HG03439 (cell line): ENCODE data around the gene KASH5.
A peak's percentile ranks its signal among the peaks of the same experiment; 100 is the strongest.
"Not testable (repeated sequence)": the region's sequence is repeated elsewhere in the genome, so short reads cannot be mapped to it uniquely, and the experiment has no call there.

Source experiments
- ATAC-seq: cut with Tn5 transposase; IDR thresholded peaks from one replicate; pipeline ENCODE4 v1.9.1; 2021; ENCODE audit warnings: mild to moderate bottlenecking, moderate library complexity; ENCODE audit not compliant: unreplicated experiment

Gene KASH5

GRCh38 chr19:49362048-49362928 is 25.8 kb upstream of the KASH5 start, which contains the start of gene TEAD2:
TSS of gene TEAD2 (minus strand) at chr19:49362416. CDS start at chr19:49360075, 2,341 bp downstream.
- no peak for ATAC-seq

GRCh38 chr19:49362929-49363267 is 25.2 kb upstream of the KASH5 start:
- ATAC-seq: no peak

- ATAC-seq: peak; percentile 79
Measured at GRCh38 chr19:49363268-49364082, 24.6 kb upstream of the KASH5 start, which contains the start of gene DKKL1. TSS of gene DKKL1 (plus strand) at chr19:49363877. CDS start at chr19:49363999, 122 bp downstream.

- ATAC-seq: no peak
Measured at GRCh38 chr19:49364083-49364737, 23.8 kb upstream of the KASH5 start.

GRCh38 chr19:49366110-49366509 is 21.9 kb upstream of the KASH5 start:
- ATAC-seq: no peak

GRCh38 chr19:49368711-49369358 is 19.2 kb upstream of the KASH5 start:
- ATAC-seq: no peak

GRCh38 chr19:49371184-49371583 is 16.9 kb upstream of the KASH5 start:
- ATAC-seq: no peak

GRCh38 chr19:49373174-49373573 is 14.9 kb upstream of the KASH5 start:
- not testable (repeated sequence) for ATAC-seq

GRCh38 chr19:49374665-49375434 is 13.2 kb upstream of the KASH5 start:
- ATAC-seq: no peak

- no peak for ATAC-seq
Measured at GRCh38 chr19:49378512-49378911, 9.5 kb upstream of the KASH5 start.

- ATAC-seq: no peak
Measured at GRCh38 chr19:49380391-49380790, 7.7 kb upstream of the KASH5 start.

GRCh38 chr19:49382639-49383038 is 5.4 kb upstream of the KASH5 start:
- ATAC-seq: no peak

- ATAC-seq: no peak
Measured at GRCh38 chr19:49383599-49383998, 4.5 kb upstream of the KASH5 start.

- ATAC-seq: no peak
Measured at GRCh38 chr19:49389406-49389805, 1.4 kb downstream of the KASH5 start.

- ATAC-seq: no peak
Measured at GRCh38 chr19:49390131-49390928, 2.3 kb downstream of the KASH5 start.

- ATAC-seq: no peak
Measured at GRCh38 chr19:49390929-49391359, 2.9 kb downstream of the KASH5 start.

GRCh38 chr19:49391581-49392399 is 3.7 kb downstream of the KASH5 start:
- ATAC-seq: no peak

- no peak for ATAC-seq
Measured at GRCh38 chr19:49393881-49394280, 5.8 kb downstream of the KASH5 start.
